Measurements from ENCODE around the gene CHST13. TPM values are rescaled to one million over a fixed set of nuclear protein-coding genes. Genes with fewer than 3 reads are reported as not detected.

CHST13 gene
- total RNA-seq, 1 donor from 2014 or later: not detected

DNA sequence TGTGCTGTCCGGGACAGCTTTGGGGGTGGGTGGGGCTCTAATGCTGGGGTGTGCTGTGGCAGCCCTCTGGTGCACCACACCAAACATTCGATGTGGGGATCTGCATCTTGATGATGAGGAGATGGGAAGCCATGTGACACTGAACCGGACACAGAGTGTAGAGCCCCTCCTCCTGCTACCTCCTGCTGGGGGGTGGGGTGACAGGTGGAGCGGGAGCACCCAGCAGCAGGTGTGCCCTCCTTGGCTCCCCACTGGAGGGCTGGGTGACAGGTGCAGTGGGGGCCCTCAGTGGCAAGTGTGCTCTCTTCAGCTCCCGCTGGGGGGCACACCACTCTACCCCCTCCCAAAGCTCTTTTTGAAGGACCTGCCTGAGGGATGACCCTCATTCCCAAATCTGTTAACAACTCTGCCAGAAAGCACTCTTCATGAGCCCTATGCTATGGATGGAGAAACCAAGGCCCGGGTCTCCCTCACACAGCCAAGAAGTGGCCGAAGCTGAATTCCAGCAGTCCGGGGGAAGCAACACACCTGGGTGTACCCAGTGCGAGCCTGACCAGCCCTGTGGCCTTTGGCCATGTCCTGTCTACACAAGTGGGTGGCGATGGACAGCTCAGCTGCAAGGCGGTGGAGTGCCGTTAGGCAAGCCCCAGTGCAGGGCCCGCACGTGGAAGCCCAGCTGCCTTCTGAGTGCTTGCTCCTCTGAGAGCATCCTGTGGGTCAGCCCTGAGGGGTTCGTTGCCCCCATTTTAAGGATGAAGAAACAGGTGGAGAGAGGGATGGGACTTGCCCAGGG, 5.8 kb upstream of the CHST13 start:
- Mint-ChIP-seq H3K4me3 (ENCODE audit: unreplicated experiment) (no peak overlapping the region), H3K27me3 (ENCODE audit: low read depth) (peaks cover 21% of the 10 kb centered on the region), H3K4me1 (ENCODE audit: low read depth) (peaks cover 3% of the 10 kb centered on the region), H3K36me3 (ENCODE audit: low read depth) (no peaks in the 10 kb centered on the region), H3K27ac (ENCODE audit: unreplicated experiment) (no peak overlapping the region), H3K9me3 (ENCODE audit: low read depth) (no peaks in the 10 kb centered on the region)
- DNase-seq (ENCODE audit: low spot score): peak; percentile 89
- TF ChIP-seq CTCF (IDR thresholded peaks at IDR 0.05): no peak

GRCh38 chr3:126518779-126519177, 5.2 kb upstream of the CHST13 start:
- H3K27me3 Mint-ChIP-seq (ENCODE audit: low read depth): peaks cover 24% of the 10 kb centered on the region
- H3K27ac Mint-ChIP-seq (ENCODE audit: unreplicated experiment): no peak overlapping the region
- no peak for TF ChIP-seq CTCF (IDR thresholded peaks at IDR 0.05)
- DNase-seq (ENCODE audit: low spot score): no peak
- H3K4me1 Mint-ChIP-seq (ENCODE audit: low read depth): peaks cover 3% of the 10 kb centered on the region
- no peaks in the 10 kb centered on the region for H3K9me3 Mint-ChIP-seq (ENCODE audit: low read depth)
- H3K36me3 Mint-ChIP-seq (ENCODE audit: low read depth): no peaks in the 10 kb centered on the region
- H3K4me3 Mint-ChIP-seq (ENCODE audit: unreplicated experiment): no peak overlapping the region

DNA sequence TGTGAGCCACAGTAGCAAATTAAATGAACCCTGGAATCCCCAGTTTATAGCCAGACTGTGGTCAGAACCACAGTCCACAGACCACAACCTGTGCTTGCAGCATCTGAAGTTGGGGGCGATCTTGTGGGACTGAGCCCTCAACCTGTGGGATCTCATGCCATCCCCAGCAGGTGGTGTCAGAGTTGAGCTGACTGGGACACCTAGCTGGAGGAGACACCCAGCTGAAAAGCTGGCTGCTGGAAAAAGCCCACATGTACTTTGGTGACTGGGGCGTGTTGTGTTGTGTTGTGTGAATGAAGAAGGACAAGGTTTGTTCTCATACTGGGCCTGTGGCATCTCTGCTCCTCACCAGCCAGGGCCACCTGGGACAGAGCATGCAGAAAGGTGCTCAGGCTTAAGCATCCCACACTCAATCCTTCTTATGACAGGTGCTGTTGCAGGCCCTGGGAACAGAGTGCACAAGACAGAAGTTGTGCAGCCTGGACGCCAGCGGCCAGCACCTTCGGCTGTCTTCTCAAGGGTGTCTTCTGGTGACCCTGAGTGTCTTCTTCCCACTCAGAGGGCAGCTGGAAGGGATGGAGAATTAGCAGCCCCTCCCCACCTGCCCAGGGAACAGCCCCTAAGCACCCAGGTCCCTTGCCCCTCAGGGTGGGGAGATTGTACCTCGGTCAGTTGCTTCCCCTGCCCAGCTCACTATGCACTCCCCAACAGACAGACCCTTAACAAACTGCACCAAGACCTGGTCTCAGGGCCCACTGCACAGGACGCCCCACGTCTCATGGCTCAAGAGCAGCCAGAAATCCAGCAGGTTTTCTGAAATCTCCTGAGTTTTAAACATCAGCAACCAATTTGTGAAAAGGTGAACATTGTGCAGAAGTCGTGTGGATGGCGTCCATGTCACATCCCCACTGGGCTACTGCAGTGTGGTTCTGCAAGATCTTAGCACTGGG, 4.2 kb upstream of the CHST13 start:
- H3K27ac Mint-ChIP-seq (ENCODE audit: unreplicated experiment): no peak overlapping the region
- peaks cover 19% of the 10 kb centered on the region for H3K27me3 Mint-ChIP-seq (ENCODE audit: low read depth)
- no peaks in the 10 kb centered on the region for H3K36me3 Mint-ChIP-seq (ENCODE audit: low read depth)
- H3K4me3 Mint-ChIP-seq (ENCODE audit: unreplicated experiment): no peak overlapping the region
- no peaks in the 10 kb centered on the region for H3K9me3 Mint-ChIP-seq (ENCODE audit: low read depth)
- peak; percentile 52 for DNase-seq (ENCODE audit: low spot score)
- H3K4me1 Mint-ChIP-seq (ENCODE audit: low read depth): peaks cover 3% of the 10 kb centered on the region
- no peak for TF ChIP-seq CTCF (IDR thresholded peaks at IDR 0.05)

GRCh38 chr3:126521122-126521891, 2.6 kb upstream of the CHST13 start:
- Mint-ChIP-seq H3K4me3 (ENCODE audit: unreplicated experiment) (no peak overlapping the region), H3K36me3 (ENCODE audit: low read depth) (no peaks in the 10 kb centered on the region), H3K27me3 (ENCODE audit: low read depth) (peaks cover 19% of the 10 kb centered on the region), H3K9me3 (ENCODE audit: low read depth) (no peaks in the 10 kb centered on the region), H3K4me1 (ENCODE audit: low read depth) (peaks cover 3% of the 10 kb centered on the region), H3K27ac (ENCODE audit: unreplicated experiment) (no peak overlapping the region)
- peak; percentile 78 for DNase-seq (ENCODE audit: low spot score)
- no peak for TF ChIP-seq CTCF (IDR thresholded peaks at IDR 0.05)

Measured in chondrocyte (in vitro differentiated cells).